ENCODE measurements around the gene RFC4. TPM values are rescaled to one million over a fixed set of nuclear protein-coding genes. Genes with fewer than 3 reads are reported as not detected.

Gene RFC4, protein sequence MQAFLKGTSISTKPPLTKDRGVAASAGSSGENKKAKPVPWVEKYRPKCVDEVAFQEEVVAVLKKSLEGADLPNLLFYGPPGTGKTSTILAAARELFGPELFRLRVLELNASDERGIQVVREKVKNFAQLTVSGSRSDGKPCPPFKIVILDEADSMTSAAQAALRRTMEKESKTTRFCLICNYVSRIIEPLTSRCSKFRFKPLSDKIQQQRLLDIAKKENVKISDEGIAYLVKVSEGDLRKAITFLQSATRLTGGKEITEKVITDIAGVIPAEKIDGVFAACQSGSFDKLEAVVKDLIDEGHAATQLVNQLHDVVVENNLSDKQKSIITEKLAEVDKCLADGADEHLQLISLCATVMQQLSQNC
- total RNA-seq: 55.0 and 59.2 TPM in 2 replicates

DNA sequence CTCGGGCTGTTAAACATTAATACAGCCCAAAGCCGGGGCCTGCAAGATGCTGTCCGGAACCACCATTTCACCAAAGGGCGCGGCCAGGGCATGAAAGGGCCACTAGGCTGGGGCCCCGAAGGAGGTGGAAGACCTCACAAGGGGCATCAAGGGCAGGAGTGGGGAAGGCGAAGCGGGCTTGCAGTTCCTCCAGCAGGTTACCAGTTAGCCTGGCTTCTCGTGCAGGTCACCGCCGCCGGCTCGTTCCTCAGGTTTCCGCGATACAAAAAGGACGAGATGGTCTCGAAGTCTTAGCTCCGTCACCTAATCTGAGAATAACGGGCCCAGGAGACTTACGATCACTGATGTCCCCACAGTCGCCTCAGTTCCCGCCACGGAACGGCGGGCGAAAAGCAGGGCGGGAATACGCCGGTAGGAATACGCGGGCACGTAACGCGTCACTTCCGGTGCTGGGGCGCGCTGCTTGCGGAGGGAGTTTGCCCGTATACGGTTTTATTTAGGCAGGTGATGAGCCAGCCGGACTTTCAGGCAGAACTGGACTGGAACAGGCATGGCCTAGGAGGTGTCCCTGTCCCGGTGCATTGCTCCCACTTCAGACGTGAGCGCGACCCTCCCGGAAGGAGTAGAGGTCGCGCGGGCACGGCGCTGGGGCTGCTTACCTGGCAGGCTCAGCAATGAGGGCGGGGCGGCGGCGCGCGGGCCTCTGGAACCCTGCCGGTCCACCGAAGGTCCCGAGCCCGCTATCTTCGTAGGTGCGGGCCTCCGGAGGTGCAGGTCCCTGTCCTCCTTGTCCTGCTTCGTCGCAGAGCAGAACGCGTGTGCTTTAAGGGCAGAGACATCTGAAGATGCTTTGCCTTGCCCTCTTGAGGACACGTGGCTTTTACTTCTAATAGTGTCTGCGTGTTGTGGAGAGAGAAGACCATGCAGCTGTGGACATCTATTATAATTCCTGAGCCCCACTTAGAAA, at the start of gene RFC4:
Gene RFC4 (minus strand): TSS at position 394 of the 967 bp plus-strand sequence. CDS start 1,769 bp downstream, outside the sequence.

DNA sequence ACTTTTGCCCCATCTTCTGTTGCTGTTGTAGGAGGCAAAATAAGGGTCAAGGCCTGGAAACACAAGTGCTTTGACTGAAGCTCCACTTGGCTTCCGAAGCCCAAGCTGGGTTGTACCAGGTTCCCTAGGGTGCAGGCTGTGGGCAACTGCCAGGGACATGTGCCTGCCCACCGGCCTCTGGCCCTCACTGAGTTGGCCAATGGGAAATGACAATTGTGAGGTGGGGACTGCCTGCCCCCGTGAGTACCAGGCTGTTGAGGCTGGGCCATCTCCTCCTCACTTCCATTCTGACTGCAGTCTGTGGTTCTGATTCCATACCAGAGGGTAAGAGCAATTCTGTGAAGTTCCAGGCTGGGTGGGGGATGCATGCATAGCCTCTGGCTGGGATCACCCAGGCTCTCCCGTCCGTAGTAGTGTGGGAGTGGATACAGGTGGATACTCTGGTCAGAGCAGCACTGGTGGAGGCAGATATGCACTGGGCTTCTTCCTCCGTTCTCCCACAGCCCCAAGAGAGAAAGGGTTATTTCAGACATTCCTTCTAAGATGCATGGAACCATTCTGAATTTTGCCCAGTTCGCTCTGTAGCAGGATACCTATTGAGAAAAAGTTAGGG, 36.2 kb upstream of the RFC4 start, which contains the start of gene ADIPOQ:
Gene ADIPOQ (plus strand): TSS at position 285 of the 613 bp plus-strand sequence. CDS start 10,349 bp downstream, outside the sequence.

DNA sequence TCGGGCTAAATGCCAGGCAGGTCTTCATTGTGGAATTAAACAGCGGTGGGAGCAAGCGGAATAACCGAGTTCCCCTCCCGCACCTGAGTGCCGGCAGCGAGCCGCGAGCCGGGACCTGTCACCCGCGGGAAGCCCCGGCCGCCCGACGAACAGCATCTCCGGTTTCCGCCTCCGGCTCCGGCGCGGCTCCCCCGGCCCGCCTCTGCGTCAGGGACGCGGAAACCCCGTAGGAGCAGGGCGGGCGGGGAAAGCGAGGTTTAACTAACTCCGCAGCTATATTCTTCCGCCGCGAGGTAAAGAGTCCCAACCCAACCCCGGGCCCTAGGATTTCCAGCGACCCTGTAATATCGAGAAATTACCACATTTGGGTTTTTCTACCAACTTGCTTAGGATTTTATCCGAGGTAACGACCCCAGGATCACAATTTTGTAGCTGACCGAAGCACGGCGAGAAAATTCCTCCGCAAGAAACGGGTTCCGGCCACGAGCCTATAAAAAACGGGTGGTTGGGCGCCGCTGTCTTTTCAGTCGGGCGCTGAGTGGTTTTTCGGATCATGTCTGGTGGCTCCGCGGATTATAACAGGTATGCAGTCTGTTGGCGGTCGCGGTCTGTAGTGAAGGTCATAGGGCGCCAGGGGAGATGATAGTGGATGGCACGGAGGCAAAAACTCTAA, 23.1 kb downstream of the RFC4 start, which contains the start of gene EIF4A2:
Gene EIF4A2 (plus strand): TSS at position 520 of the 673 bp plus-strand sequence. CDS start 34 bp downstream, at position 554.

Other genes starting within 250 kb of the RFC4 start
- gene TBCCD1, start 239.1 kb downstream of the RFC4 start, total RNA-seq: 11.0 and 11.3 TPM in 2 replicates
- 44.4 and 53.1 TPM in 2 replicates for gene DNAJB11, start 235.8 kb downstream of the RFC4 start, total RNA-seq
- not detected in 2 replicates for gene AHSG, start 193.4 kb downstream of the RFC4 start, total RNA-seq
- not detected in 2 replicates for gene FETUB, start 166.1 kb downstream of the RFC4 start, total RNA-seq
- gene HRG, start 140.5 kb downstream of the RFC4 start, total RNA-seq: not detected in 2 replicates
- gene KNG1, start 89.1 kb downstream of the RFC4 start, total RNA-seq: not detected in 2 replicates
- gene EIF4A2, start 22.9 kb downstream of the RFC4 start, total RNA-seq: 210 and 239 TPM in 2 replicates
- gene ADIPOQ, start 36.2 kb upstream of the RFC4 start, total RNA-seq: not detected in 2 replicates
- 3.4 and 3.5 TPM in 2 replicates for gene ST6GAL1, start 124.0 kb upstream of the RFC4 start, total RNA-seq

Measured in bronchus fibroblast of lung (primary cell).